B cell (primary cell): Measurements from ENCODE around the gene SLC32A1. TPM values are rescaled to one million over a fixed set of nuclear protein-coding genes. Genes with fewer than 3 reads are reported as not detected.
A peak's percentile ranks its signal among the peaks of the same experiment; 100 is the strongest.

Experiments
- ATAC-seq: fragments of 200-7000 bp; cut with Tn5 transposase; one replicate; pipeline ENCODE4 v1.10.0; 2021; ENCODE audit warnings: low read depth, mild to moderate bottlenecking, moderate number of reproducible peaks, moderate library complexity
- CTCF ChIA-PET: fragments of 350-600 bp; sonication (Branson Sonifier 250); formaldehyde crosslinking; loops from one replicate; lab custom pipeline; 2021; ENCODE audit warnings: antibody characterized with exemption, inconsistent platforms; lab: Charles Lee
- POLR2A ChIA-PET: fragments of 350-600 bp; sonication (Branson Sonifier 250); formaldehyde crosslinking; loops from one replicate; lab custom pipeline; 2021; ENCODE audit warnings: antibody characterized with exemption; lab: Charles Lee
- DNase-seq: peaks from one replicate; pipeline ENCODE4 v3.0.0; 2013
- H2AFZ ChIP-seq: 2 replicates; pipeline ENCODE4 v1.6.1; 2012; ENCODE audit warnings: mild to moderate bottlenecking, low read depth, low read length; ENCODE audit not compliant: insufficient read depth, poor library complexity, severe bottlenecking
- H3K27ac ChIP-seq, 2 donors: 1 replicate in 1 of 2; 2 replicates in 1 of 2; pipeline ENCODE4 v1.5.1; 2012 to 2013; ENCODE audit warnings: low read length in 2 of 2, mild to moderate bottlenecking in 2 of 2, moderate library complexity in 1 of 2
- H3K27me3 ChIP-seq, 4 experiments: fragments of 200-600 bp in 1 of 4; sonication (generic) in 1 of 4; replicated peaks in 1 of 4; 1 replicate in 2 of 4; 2 replicates in 2 of 4; pipeline versions ENCODE4 v1.6.1 to v1.7.0; 2013 to 2016; ENCODE audit warnings: low read length in 3 of 4, mild to moderate bottlenecking in 2 of 4, mixed read lengths in 1 of 4, moderate library complexity in 1 of 4; ENCODE audit not compliant: insufficient read depth in 4 of 4, control insufficient read depth in 3 of 4; ENCODE audit errors: control extremely low read depth in 1 of 4
- H3K36me3 ChIP-seq, 2 experiments: replicated peaks in 1 of 2; 1 replicate in 1 of 2; 2 replicates in 1 of 2; pipeline versions ENCODE4 v1.6.1 to v1.7.1; 2013; ENCODE audit warnings: low read length in 1 of 2; ENCODE audit not compliant: insufficient read depth in 2 of 2, control insufficient read depth in 1 of 2; ENCODE audit errors: control extremely low read depth in 1 of 2, extremely low read depth in 1 of 2
- H3K4me1 ChIP-seq, 2 donors: fragments of 200-600 bp in 1 of 2; sonication (generic) in 1 of 2; 1 replicate in 1 of 2; 2 replicates in 1 of 2; pipeline versions ENCODE4 v1.5.1 to v1.6.1; 2013 to 2017; ENCODE audit warnings: low read length in 2 of 2; ENCODE audit not compliant: control insufficient read depth in 2 of 2, insufficient read depth in 2 of 2
- H3K4me2 ChIP-seq: replicated peaks from 2 replicates; pipeline ENCODE3; 2012; ENCODE audit warnings: mild to moderate bottlenecking, low read depth, low read length; ENCODE audit not compliant: poor library complexity, severe bottlenecking
- H3K4me3 ChIP-seq, 5 experiments: fragments of 200-600 bp in 1 of 5; sonication (generic) in 1 of 5; 1 replicate in 3 of 5; 2 replicates in 2 of 5; pipeline versions ENCODE4 v1.5.1 to v1.7.0; 2011 to 2016; ENCODE audit warnings: low read length in 4 of 5, mild to moderate bottlenecking in 4 of 5, low read depth in 2 of 5, control low read depth in 1 of 5, moderate library complexity in 1 of 5; ENCODE audit not compliant: insufficient read depth in 1 of 5; ENCODE audit errors: control extremely low read depth in 1 of 5, extremely low read depth in 1 of 5
- H3K79me2 ChIP-seq: fragments of 200-600 bp; sonication (generic); one replicate; pipeline ENCODE4 v1.6.0; 2016; ENCODE audit warnings: low read length; ENCODE audit not compliant: control insufficient read depth, insufficient read depth
- H3K9ac ChIP-seq: fragments of 200-600 bp; sonication (generic); 2 replicates; pipeline ENCODE4 v1.6.1; 2017; ENCODE audit warnings: mild to moderate bottlenecking, low read length, moderate library complexity
- H3K9me3 ChIP-seq, 3 donors: one replicate each; pipeline versions ENCODE4 v1.6.1 to v1.7.1; 2013; ENCODE audit warnings: low read length in 2 of 3; ENCODE audit not compliant: control insufficient read depth in 2 of 3, insufficient read depth in 1 of 3; ENCODE audit errors: control extremely low read depth in 1 of 3
- H4K20me1 ChIP-seq: 2 replicates; pipeline ENCODE4 v1.6.0; 2012; ENCODE audit warnings: mild to moderate bottlenecking, low read length; ENCODE audit not compliant: insufficient read depth, control insufficient read depth, poor library complexity, severe bottlenecking
- H3K27ac Mint-ChIP-seq: one replicate; pipeline ENCODE4 v1.8.0; 2021; ENCODE audit warnings: mixed read lengths
- H3K27me3 Mint-ChIP-seq: one replicate; pipeline ENCODE4 v1.8.0; 2021; ENCODE audit warnings: mixed read lengths
- H3K4me1 Mint-ChIP-seq: one replicate; pipeline ENCODE4 v1.8.0; 2021; ENCODE audit warnings: mixed read lengths
- H3K4me3 Mint-ChIP-seq: one replicate; pipeline ENCODE4 v1.8.0; 2021; ENCODE audit warnings: mixed read lengths
- H3K9me3 Mint-ChIP-seq: one replicate; pipeline ENCODE4 v1.8.0; 2022; ENCODE audit warnings: mixed read lengths; ENCODE audit not compliant: insufficient read depth
- CTCF ChIP-seq: fragments of 200-600 bp; IDR thresholded peaks from one replicate; pipeline ENCODE4 v1.8.0; 2022; ENCODE audit warnings: antibody characterized with exemption, mild to moderate bottlenecking
- EZH2 ChIP-seq: IDR thresholded peaks from 2 replicates; pipeline ENCODE4 v1.6.1; 2012; ENCODE audit warnings: borderline replicate concordance, low read depth, mild to moderate bottlenecking, moderate library complexity, low read length; ENCODE audit not compliant: insufficient read depth, poor library complexity, severe bottlenecking
- whole genome bisulfite sequencing: methylation state at CpG from one replicate; pipeline ENCODE4 v1.1.5; 2013; ENCODE audit warnings: missing lambda C conversion rate; ENCODE audit not compliant: insufficient coverage; 5-methylcytosine and 5-hydroxymethylcytosine counted together
- intact Hi-C: fragments of 100-400 bp; cut with micrococcal nuclease; formaldehyde crosslinking; loops from one replicate; pipeline ENCODE4 v1.10.0; 2022
- polyA plus RNA-seq: library from polyadenylated mRNA; depleted of rRNA; stranded (reverse); fragments of >200 nt; gene quantifications from 2 replicates; pipeline ENCODE4 v1.2.3, GENCODE V29; 2012
- total RNA-seq, 2 donors: library from RNA; stranded (reverse); fragments of 120-200 nt in 1 of 2; gene quantifications; 1 replicate in 1 of 2; 2 replicates in 1 of 2; pipeline versions ENCODE4 v1.2.3 to v1.2.4, GENCODE V29; 2013 to 2022

SLC32A1 gene
- total and polyA plus RNA-seq, 2 donors (not counting 1 experiment from before 2014, with no cell fraction given), result not detected

GRCh38 chr20:38725931-38726803, 1.9 kb downstream of the SLC32A1 start:
- no peaks in the 10 kb centered on the region for H4K20me1 ChIP-seq
- no peak overlapping the region for H3K27ac ChIP-seq
- peak overlapping the region; percentile 71 for H3K4me2 ChIP-seq
- H3K4me1 ChIP-seq, result peaks cover 84 to 85% of the 10 kb centered on the region in 2 donors
- CTCF ChIA-PET, result interaction anchor here (0.5 to 3.3 kb wide), 8 partner anchors 21 to 323 kb away, joined by 3 to 27 read pairs (median 4); partner anchors contain the start of gene DHX35
- H3K79me2 ChIP-seq, result no peaks in the 10 kb centered on the region
- POLR2A ChIA-PET, result interaction anchor here (0.6 to 1.2 kb wide), 3 partner anchors 13 to 236 kb away, joined by 3 to 6 read pairs (median 5); partner anchors contain the start of gene DHX35
- peak; percentile 63 for DNase-seq
- no peak overlapping the region for H3K9ac ChIP-seq
- H3K9me3 ChIP-seq, result peaks cover 0 to 79% (median 21%) of the 10 kb centered on the region in 3 donors
- TF ChIP-seq CTCF, result peak; percentile 21
- peak; percentile 5 for TF ChIP-seq EZH2
- intact Hi-C loops, result loop anchor here (5.0 kb wide), 1 partner anchor 236 kb away; the partner anchor contains the start of gene DHX35
- Mint-ChIP-seq H3K4me1 (peaks cover 71% of the 10 kb centered on the region), H3K27ac (peak overlapping the region; percentile 80), H3K27me3 (peaks cover 83% of the 10 kb centered on the region), H3K9me3 (peaks cover 2% of the 10 kb centered on the region), H3K4me3 (peak overlapping the region; percentile 76)
- no peaks in the 10 kb centered on the region for H3K36me3 ChIP-seq
- H3K27me3 ChIP-seq, result peaks cover 0 to 98% (median 86%) of the 10 kb centered on the region in 4 experiments
- 15% methylated on average over 51 of the region's 53 CpGs for WGBS
- H3K4me3 ChIP-seq, result no peak overlapping the region
- H2AFZ ChIP-seq, result no peak overlapping the region
- ATAC-seq, result peak; percentile 26
